ENCODE measurements around the gene CDC6. TPM values are rescaled to one million over a fixed set of nuclear protein-coding genes. Genes with fewer than 3 reads are reported as not detected.
"Not testable (repeated sequence)": the region's sequence is repeated elsewhere in the genome, so short reads cannot be mapped to it uniquely, and the experiment has no call there.

CDC6 gene
- total and polyA plus RNA-seq, 2 donors (not counting 1 experiment from before 2014, with no cell fraction given) = 0.69 to 2.2 TPM

DNA sequence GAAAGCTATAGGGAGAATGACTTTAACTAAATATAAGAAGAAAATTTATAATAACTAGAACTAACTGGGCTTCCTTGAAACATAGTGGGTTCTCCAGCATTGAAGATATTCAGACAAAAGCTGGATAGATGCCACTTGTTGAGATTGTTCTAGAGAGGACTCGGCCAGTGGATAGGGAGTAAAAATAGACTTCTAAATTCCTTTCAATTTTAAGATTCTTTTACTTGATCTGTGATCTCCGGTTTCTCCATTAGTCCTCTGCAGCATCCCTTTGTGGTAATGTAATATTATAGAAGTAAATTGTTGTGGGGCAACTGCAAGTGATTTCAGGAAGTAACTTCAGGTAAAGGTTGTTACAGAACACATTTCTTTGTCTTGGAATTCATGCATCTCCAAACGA is 11.0 kb downstream of the CDC6 start:
- no peak overlapping the region for H3K9ac ChIP-seq (ENCODE audit: low read length)
- Mint-ChIP-seq H3K27me3 (no peaks in the 10 kb centered on the region), H3K4me1 (peaks cover 7% of the 10 kb centered on the region), H3K9me3 (ENCODE audit: insufficient read depth) (no peaks in the 10 kb centered on the region), H3K27ac (no peak overlapping the region), H3K4me3 (no peak overlapping the region)
- no peak overlapping the region for H3K4me2 ChIP-seq (replicated peaks; ENCODE audit: low read depth, low read length, poor library complexity, severe bottlenecking)
- H3K36me3 ChIP-seq (replicated peaks in 1 of 2; ENCODE audit: control extremely low read depth in 1 of 2, control insufficient read depth in 1 of 2, extremely low read depth in 1 of 2, insufficient read depth in 2 of 2, low read length in 1 of 2) = no peaks in the 10 kb centered on the region
- H4K20me1 ChIP-seq (ENCODE audit: control insufficient read depth, insufficient read depth, low read length, poor library complexity, severe bottlenecking) = no peaks in the 10 kb centered on the region
- H3K4me1 ChIP-seq (ENCODE audit: control insufficient read depth in 2 of 2, insufficient read depth in 2 of 2, low read length in 2 of 2) = peaks cover 5 to 6% of the 10 kb centered on the region in 2 donors
- intact Hi-C loops (cut with micrococcal nuclease) = no loop called here
- no peak for TF ChIP-seq EZH2 (IDR thresholded peaks at IDR 0.05; ENCODE audit: borderline replicate concordance, insufficient read depth, low read depth, low read length, poor library complexity, severe bottlenecking)
- TF ChIP-seq CTCF (IDR thresholded peaks at IDR 0.05) = no peak
- WGBS (ENCODE audit: insufficient coverage) = 80% methylated on average over 1 of the region's 3 CpGs
- no peak for ATAC-seq (ENCODE audit: low read depth)
- H3K27me3 ChIP-seq (replicated peaks in 1 of 4; ENCODE audit: control extremely low read depth in 1 of 4, control insufficient read depth in 3 of 4, insufficient read depth in 4 of 4, low read length in 3 of 4) = no peaks in the 10 kb centered on the region
- DNase-seq = no peak
- no peak overlapping the region for H2AFZ ChIP-seq (ENCODE audit: insufficient read depth, low read depth, low read length, poor library complexity, severe bottlenecking)
- CTCF ChIA-PET = interaction anchor here (0.6 to 30.5 kb wide), 8 partner anchors 9 to 496 kb away, joined by 3 to 871 read pairs (median 3); partner anchors contain the start of gene GJD3
- no peak overlapping the region for H3K27ac ChIP-seq (ENCODE audit: low read length in 2 of 2)
- H3K79me2 ChIP-seq (ENCODE audit: control insufficient read depth, insufficient read depth, low read length) = no peaks in the 10 kb centered on the region
- H3K4me3 ChIP-seq (ENCODE audit: control extremely low read depth in 1 of 5, extremely low read depth in 1 of 5, insufficient read depth in 1 of 5, low read depth in 2 of 5, low read length in 4 of 5) = no peak overlapping the region
- no peaks in the 10 kb centered on the region for H3K9me3 ChIP-seq (ENCODE audit: control extremely low read depth in 1 of 3, control insufficient read depth in 2 of 3, insufficient read depth in 1 of 3, low read length in 2 of 3)
- POLR2A ChIA-PET = no interaction called here

DNA sequence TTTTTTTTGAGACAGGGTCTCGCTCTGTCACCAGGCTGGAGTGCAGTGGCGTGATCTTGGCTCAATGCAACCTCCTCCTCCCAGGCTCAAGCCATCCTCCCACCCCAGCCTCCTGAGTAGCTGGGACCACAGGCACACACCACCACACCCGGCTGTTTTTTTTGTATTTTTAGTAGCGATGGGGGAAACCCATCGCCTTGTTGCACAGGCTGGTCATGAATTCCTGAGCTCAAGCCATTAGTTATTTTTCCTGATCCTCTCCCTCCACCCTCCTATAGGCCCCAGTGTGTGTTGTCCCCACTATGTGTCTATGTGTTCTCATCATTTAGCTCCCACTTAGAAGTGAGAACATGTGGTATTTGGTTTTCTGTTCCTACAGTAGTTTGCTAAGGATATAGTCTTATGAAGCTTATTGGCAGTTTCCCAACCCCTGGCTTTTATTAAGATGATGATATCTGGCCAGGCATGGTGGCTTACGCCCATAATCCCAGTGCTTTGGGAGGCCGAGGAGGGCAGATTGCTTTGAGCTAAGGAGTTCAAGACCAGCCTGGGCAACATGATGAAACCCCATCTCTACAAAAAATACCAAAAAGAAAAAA is 11.6 kb downstream of the CDC6 start:
- ATAC-seq (ENCODE audit: low read depth); H3K79me2 ChIP-seq (ENCODE audit: control insufficient read depth, insufficient read depth, low read length); intact Hi-C loops (cut with micrococcal nuclease); H3K27me3 ChIP-seq (replicated peaks in 1 of 4; ENCODE audit: control extremely low read depth in 1 of 4, control insufficient read depth in 3 of 4, insufficient read depth in 4 of 4, low read length in 3 of 4); H4K20me1 ChIP-seq (ENCODE audit: control insufficient read depth, insufficient read depth, low read length, poor library complexity, severe bottlenecking); H3K4me1 ChIP-seq (ENCODE audit: control insufficient read depth in 2 of 2, insufficient read depth in 2 of 2, low read length in 2 of 2); H3K36me3 ChIP-seq (replicated peaks in 1 of 2; ENCODE audit: control extremely low read depth in 1 of 2, control insufficient read depth in 1 of 2, extremely low read depth in 1 of 2, insufficient read depth in 2 of 2, low read length in 1 of 2); H3K9ac ChIP-seq (ENCODE audit: low read length); H2AFZ ChIP-seq (ENCODE audit: insufficient read depth, low read depth, low read length, poor library complexity, severe bottlenecking); H3K27ac ChIP-seq (ENCODE audit: low read length in 2 of 2); H3K27me3 Mint-ChIP-seq; H3K4me1 Mint-ChIP-seq; H3K9me3 ChIP-seq (ENCODE audit: control extremely low read depth in 1 of 3, control insufficient read depth in 2 of 3, insufficient read depth in 1 of 3, low read length in 2 of 3); H3K4me2 ChIP-seq (replicated peaks; ENCODE audit: low read depth, low read length, poor library complexity, severe bottlenecking); H3K27ac Mint-ChIP-seq; H3K4me3 ChIP-seq (ENCODE audit: control extremely low read depth in 1 of 5, extremely low read depth in 1 of 5, insufficient read depth in 1 of 5, low read depth in 2 of 5, low read length in 4 of 5); DNase-seq; H3K4me3 Mint-ChIP-seq; H3K9me3 Mint-ChIP-seq (ENCODE audit: insufficient read depth): not testable (repeated sequence)
- ChIA-PET CTCF (interaction anchor here (0.6 to 30.5 kb wide), 11 partner anchors 8 to 116 kb away, joined by 3 to 871 read pairs (median 3); partner anchors contain the start of gene GJD3), POLR2A (interaction anchor here (0.7 kb wide), 1 partner anchor 119 kb away, joined by 4 read pairs; the partner anchor contains the start of gene TOP2A)
- WGBS (ENCODE audit: insufficient coverage) = no CpG with 5 or more reads among the region's 7 CpGs

Data from B cell (primary cell).